KOPT-K1 (cell line): ENCODE data around the gene CHMP1A.
"Not testable (repeated sequence)": the region's sequence is repeated elsewhere in the genome, so short reads cannot be mapped to it uniquely, and the experiment has no call there.

Experiments
- H3K27ac ChIP-seq: fragments of 200-600 bp; sonication (generic); 2 replicates; pipeline ENCODE4 v1.5.1; 2016; ENCODE audit warnings: antibody characterized with exemption, mild to moderate bottlenecking, low read depth, low read length; ENCODE audit not compliant: poor library complexity, severe bottlenecking
- H3K36me3 ChIP-seq: fragments of 200-600 bp; sonication (generic); 2 replicates; pipeline ENCODE4 v1.5.1; 2017; ENCODE audit warnings: antibody characterized with exemption, mild to moderate bottlenecking, low read length, moderate library complexity; ENCODE audit not compliant: insufficient read depth
- H3K9me3 ChIP-seq: fragments of 200-600 bp; sonication (generic); 2 replicates; pipeline ENCODE4 v1.5.1; 2017; ENCODE audit warnings: antibody characterized with exemption, low read length, mild to moderate bottlenecking; ENCODE audit not compliant: insufficient read depth, poor library complexity, severe bottlenecking

CHMP1A gene

DNA sequence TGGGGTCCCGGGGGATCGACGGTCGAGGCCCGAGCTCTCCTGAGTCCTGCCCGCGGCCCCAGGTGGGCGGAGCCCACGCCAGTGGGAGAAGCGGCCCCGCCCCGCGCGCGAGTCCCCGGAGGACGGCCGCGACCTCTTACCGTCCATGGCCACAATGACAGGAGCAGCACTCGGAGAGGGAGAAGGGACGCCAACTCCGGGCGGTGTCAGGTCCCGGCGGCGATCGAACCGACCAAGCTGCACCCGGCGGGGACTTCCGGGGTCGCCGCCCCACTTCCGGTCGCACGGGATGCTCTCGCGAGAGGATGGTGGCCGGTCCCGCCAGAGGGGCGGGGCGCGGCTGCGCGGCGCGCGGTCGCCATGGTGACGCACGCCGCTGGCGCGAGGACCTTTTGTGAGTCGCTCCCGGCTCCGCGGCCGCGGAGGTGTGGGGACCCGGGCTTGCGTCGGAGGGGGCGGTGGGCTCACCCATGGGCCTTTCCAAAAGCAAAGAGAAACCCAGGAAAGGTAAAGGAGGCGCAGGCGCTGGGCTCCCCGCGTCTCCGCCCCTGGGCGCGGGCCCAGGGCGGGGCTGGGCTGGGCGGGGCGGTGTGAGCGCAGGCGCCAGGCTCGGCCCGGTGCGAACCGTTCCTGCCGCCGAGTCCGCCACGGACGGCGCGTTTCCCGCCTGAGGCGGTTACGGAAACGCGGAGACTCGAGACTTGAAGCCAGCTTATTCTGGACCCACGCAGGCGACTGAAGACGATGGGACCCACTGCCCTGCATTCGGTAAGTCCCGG is at the start of gene CHMP1A, which contains the start of gene SPATA33:
CHMP1A (minus strand) TSS at position 267 of the 779 bp plus-strand sequence; CDS start at position 147, 120 bp downstream.
SPATA33 (plus strand) TSS at position 395 of the 779 bp plus-strand sequence; CDS start at position 471, 76 bp downstream.
- H3K27ac ChIP-seq: peak within 1 kb of the TSS; percentile 79
- H3K36me3 ChIP-seq: peaks cover 53% of the 10 kb centered on the region
- no peaks in the 10 kb centered on the region for H3K9me3 ChIP-seq

GRCh38 chr16:89706518-89707260 is 49.2 kb upstream of the CHMP1A start:
- H3K27ac ChIP-seq: no peak overlapping the region
- H3K9me3 ChIP-seq: no peaks in the 10 kb centered on the region
- no peaks in the 10 kb centered on the region for H3K36me3 ChIP-seq

DNA sequence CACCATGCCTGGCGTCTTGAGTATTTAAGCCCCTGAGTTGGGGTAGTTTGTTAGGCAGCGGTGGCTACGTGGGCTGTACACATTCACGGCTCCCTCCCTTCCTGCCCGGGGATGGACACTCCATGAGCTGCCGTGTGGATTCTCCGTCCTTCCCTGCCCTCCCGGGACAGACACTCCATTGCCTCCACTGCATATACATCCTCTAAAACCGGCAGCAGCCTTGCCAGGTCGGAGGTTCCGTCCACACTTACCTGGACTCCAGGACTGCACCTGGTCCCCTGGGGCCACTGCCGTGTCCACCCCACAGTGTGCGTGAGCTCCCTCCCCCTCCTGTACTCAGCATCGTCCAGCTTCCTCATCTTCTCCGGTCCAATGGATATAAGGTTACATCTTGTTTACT is 47.5 kb upstream of the CHMP1A start:
- Histone ChIP-seq H3K9me3 (no peaks in the 10 kb centered on the region), H3K36me3 (no peaks in the 10 kb centered on the region), H3K27ac (no peak overlapping the region)

DNA sequence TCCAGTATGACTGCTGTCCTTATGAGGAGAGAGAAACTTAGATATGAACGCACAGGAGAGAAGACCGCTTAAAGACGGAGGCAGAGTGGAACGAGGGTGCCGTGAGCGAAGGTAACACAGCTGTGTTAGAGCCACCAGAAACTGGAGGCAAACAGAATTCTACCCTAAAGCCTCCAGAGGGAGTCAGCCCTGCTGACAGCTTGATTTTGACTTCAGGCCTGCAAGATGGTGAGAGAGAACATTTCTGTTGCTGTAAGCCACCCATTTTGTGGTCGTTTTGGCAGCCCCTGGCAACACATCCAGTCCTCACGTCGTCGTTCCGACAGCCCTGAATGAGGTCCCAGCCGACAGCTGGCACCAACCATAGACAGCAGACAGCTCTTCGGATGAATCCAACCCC is 46.8 kb upstream of the CHMP1A start:
- no peaks in the 10 kb centered on the region for H3K36me3 ChIP-seq

DNA sequence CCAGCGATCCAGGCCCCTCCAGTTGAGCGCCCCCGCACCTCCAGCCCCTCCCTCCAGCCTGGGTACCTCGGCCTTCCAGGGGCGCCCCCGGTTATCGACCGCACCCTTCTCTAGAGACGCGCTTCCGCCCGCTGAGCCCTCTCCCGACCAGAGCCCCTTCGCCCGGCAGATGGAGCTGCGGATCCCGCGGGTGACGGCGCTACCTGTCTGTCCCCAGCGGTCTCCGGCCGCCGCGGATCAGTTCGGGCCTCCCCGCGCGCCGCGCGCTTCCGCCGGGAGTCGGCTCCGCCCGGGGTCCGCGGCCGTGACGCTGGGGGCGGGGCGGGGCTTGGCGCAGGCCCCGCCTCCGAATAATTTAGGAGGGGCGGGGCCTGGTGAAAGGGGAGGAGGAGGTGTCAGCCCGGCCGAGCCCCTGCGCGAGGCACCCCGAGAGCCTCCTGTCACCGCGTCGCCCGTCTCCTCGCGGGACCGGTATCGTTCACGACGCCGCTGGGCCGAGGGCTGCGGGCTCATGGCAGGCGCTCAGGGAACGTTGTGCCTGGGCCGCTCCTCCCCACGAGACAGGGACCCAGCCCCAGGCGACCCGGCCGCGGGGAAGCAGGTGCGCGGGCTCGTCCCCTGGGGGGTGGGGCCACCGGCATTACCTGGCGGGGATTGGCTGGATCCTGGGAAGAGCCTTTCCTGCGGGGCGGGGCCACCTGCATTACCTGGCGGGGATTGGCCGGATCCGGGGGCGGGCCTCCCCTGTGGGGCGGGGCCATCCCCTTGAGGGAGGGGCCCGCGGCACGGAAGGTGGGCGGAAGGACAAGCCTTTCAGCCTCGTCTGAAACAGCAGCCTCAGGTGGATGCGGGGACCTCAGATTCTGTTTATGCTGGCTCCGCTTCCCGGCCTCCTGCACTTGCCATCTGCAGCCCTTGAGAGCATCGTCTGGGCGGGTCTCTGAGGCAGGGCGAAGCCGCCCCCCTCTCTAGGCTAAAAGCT is 44.2 kb upstream of the CHMP1A start, which contains the start of gene SPATA2L:
SPATA2L (minus strand) TSS at position 281 of the 982 bp plus-strand sequence. CDS start 473 bp downstream, outside the sequence.
- Histone ChIP-seq H3K9me3 (no peaks in the 10 kb centered on the region), H3K27ac (peak within 1 kb of the TSS; percentile 46), H3K36me3 (peaks cover 7% of the 10 kb centered on the region; the same call in 1 of the 2 replicates)

More for the DNA sequence above, 46.8 kb upstream of the CHMP1A start:
- H3K27ac ChIP-seq: no peak overlapping the region
- H3K9me3 ChIP-seq: no peaks in the 10 kb centered on the region

DNA sequence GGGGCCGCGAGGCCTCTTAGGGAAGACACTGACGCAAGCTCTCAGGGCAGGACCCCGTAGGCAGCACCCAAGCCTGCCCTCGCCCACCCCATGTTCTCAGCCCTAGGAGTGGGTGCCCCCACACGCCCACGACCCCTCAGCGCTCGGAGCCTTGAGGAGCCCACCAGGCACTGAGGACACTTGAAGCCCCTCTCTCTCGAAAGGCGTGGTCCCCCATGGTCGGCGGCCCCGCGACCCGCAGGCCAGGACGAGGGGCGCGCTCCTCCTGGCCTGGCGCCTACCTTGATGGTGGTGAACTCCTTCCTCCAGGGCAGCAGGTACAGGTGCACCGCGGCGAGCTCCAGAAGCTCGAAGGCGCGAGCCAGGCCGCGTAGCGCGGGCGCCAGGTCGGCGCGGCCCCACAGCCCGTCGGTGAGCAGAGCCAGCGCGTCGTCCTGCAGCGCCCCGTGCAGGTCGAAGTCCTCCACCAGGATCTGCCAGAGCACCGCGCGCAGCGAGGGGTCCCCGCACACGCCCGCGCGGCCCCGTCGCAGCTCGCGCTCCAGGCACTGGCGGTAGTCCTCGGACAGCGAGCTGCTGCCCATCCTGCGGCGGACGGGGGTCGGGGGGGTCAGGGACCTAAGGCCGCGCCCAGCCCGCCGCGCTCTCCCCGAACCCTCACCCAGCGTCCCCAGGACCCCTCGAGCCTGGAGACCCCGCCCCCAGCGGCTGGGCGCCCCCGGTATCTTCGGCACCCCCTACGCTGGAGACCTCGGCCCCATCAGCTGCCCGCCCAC is 43.3 kb upstream of the CHMP1A start:
- Histone ChIP-seq H3K36me3 (peaks cover 15% of the 10 kb centered on the region; the same call in 1 of the 2 replicates), H3K9me3 (no peaks in the 10 kb centered on the region), H3K27ac (peak overlapping the region; percentile 46)

DNA sequence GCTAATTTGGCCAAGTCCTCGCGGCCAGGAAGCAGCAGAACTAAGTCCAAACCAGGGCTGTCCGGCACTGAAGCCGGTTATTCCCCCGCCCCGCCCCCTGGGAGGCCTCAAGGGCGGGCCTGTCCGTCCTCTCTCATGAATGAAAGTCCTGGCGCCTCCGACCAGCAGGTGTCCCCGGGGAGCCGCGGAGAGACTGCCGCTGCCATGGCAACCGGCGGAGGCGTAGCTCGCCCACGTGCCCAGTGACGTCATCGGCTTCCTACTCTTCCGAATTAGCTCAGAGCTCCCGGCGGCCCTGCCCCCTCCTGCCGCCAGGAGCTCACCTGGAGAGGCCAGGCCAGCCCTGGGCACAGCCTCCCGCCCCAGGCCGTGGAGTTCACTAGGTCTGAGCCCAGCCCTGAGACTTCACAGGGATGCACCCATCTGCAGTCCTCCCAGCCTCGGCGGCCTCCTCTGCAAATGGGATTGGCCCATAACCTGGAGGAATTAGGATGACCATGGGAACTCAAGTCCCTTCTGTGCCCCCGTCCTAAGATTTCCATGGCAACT is 42.7 kb upstream of the CHMP1A start:
- no peaks in the 10 kb centered on the region for H3K9me3 ChIP-seq
- H3K27ac ChIP-seq: no peak overlapping the region

DNA sequence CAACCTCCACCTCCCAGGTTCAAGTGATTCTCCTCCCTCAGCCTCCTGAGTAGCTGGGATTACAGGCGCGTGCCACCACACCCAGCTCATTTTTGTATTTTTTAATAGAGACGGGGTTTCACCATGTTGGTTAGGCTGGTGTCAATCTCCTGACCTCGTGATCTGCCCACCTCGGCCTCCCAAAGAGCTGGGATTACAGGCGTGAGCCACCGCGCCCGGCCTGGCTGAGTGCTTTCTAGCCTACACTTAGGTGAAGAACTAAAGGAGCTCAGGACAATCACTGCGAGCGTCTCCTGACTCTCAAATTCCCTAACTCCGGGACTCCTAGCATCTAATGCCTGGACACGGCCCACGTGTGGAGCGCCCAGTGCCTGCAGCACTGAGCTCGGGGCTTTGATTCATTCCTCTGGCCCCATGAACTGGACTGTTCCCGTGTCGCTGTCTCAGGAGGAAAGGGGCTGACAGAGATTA is 42.2 kb upstream of the CHMP1A start:
- not testable (repeated sequence) for H3K27ac ChIP-seq, H3K9me3 ChIP-seq
- peaks cover 27% of the 10 kb centered on the region; the same call in 1 of the 2 replicates for H3K36me3 ChIP-seq

More for the DNA sequence above, 42.7 kb upstream of the CHMP1A start:
- peaks cover 22% of the 10 kb centered on the region; the same call in 1 of the 2 replicates for H3K36me3 ChIP-seq

DNA sequence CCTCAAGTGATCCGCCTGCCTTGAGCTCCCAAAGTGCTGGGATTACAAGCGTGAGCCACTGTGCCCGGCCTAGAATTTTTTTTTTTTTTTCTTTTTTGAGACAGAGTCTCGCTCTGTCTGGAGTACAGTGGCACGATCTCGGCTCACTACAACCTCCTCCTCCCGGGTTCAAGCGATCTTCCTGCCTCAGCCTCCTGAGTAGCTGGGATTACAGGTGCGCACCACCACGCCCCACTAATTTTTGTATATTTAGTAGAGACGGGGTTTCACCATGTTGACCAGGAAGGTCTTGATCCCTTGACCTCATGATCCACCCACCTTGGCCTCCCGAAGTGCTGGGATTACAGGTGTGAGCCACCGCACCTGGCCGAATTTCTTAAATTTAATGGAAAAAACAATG is 41.2 kb upstream of the CHMP1A start:
- peaks cover 37% of the 10 kb centered on the region for H3K36me3 ChIP-seq
- H3K27ac ChIP-seq, H3K9me3 ChIP-seq: not testable (repeated sequence)

- H3K36me3 ChIP-seq: peaks cover 44% of the 10 kb centered on the region
- no peaks in the 10 kb centered on the region for H3K9me3 ChIP-seq
- no peak overlapping the region for H3K27ac ChIP-seq
Observed at GRCh38 chr16:89697616-89698331, 40.3 kb upstream of the CHMP1A start.

DNA sequence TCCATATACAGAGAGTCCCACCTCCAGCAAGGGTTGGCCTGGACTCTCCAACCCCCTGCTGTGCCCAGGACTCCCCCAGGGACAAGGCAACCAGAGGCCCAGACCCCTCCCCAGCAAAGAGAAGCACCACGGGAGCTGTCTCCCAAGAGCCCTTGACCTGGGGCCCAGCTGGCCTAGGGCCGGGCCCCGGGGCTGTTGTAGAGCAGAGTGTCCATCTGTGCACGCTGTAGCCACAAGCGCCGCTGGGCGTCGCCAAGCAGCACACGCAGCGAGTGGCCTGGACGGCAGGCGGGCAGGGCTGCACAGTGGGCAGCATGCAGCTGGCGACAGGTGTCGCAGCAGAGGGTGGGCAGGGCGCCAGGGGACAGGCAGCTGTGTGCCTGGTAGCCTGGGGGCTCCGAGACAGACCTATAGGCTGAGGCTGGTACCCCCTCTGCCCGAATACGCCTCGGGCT is 39.7 kb upstream of the CHMP1A start:
- Histone ChIP-seq H3K36me3 (peaks cover 50% of the 10 kb centered on the region), H3K9me3 (no peaks in the 10 kb centered on the region), H3K27ac (no peak overlapping the region)

GRCh38 chr16:89696670-89697128 is 39.2 kb upstream of the CHMP1A start:
- peaks cover 55% of the 10 kb centered on the region for H3K36me3 ChIP-seq
- no peaks in the 10 kb centered on the region for H3K9me3 ChIP-seq
- H3K27ac ChIP-seq: no peak overlapping the region
